NK-92 treated with Interleukin-12 subunit alpha and Interleukin-12 subunit beta, amount 100 ng/mL, for 24 hours (cell line): ENCODE results near the gene ST6GALNAC3.
"Not testable (repeated sequence)": the region's sequence is repeated elsewhere in the genome, so short reads cannot be mapped to it uniquely, and the experiment has no call there.

Source experiments
- DNase-seq: peaks from one replicate; lab custom pipeline; 2025; lab: John Stamatoyannopoulos, UW

The ST6GALNAC3 gene

GRCh38 chr1:76106719-76107235 is 32.2 kb downstream of the ST6GALNAC3 start:
- no peak for DNase-seq

- DNase-seq = no peak
These were observed 34.9 kb downstream of the ST6GALNAC3 start for GRCh38 chr1:76109404-76109803.

- no peak for DNase-seq
These were observed 35.5 kb downstream of the ST6GALNAC3 start for GRCh38 chr1:76109901-76110560.

- DNase-seq = no peak
These were observed 36.1 kb downstream of the ST6GALNAC3 start for GRCh38 chr1:76110666-76111065.

- DNase-seq = not testable (repeated sequence)
These were observed 37.8 kb downstream of the ST6GALNAC3 start for GRCh38 chr1:76112321-76112720.

GRCh38 chr1:76113446-76113845 is 38.9 kb downstream of the ST6GALNAC3 start:
- no peak for DNase-seq

GRCh38 chr1:76115171-76115570 is 40.6 kb downstream of the ST6GALNAC3 start:
- DNase-seq = no peak

- no peak for DNase-seq
These were observed 47.3 kb downstream of the ST6GALNAC3 start for GRCh38 chr1:76121850-76122249.

- DNase-seq = no peak
These were observed 47.7 kb downstream of the ST6GALNAC3 start for GRCh38 chr1:76122271-76122670.

GRCh38 chr1:76123411-76124064 is 49.0 kb downstream of the ST6GALNAC3 start:
- not testable (repeated sequence) for DNase-seq

GRCh38 chr1:76124196-76124595 is 49.6 kb downstream of the ST6GALNAC3 start:
- no peak for DNase-seq

- DNase-seq = no peak
These were observed 51.1 kb downstream of the ST6GALNAC3 start for GRCh38 chr1:76125473-76126219.

GRCh38 chr1:76128096-76128495 is 53.5 kb downstream of the ST6GALNAC3 start:
- no peak for DNase-seq

GRCh38 chr1:76129731-76130130 is 55.2 kb downstream of the ST6GALNAC3 start:
- no peak for DNase-seq

GRCh38 chr1:76130992-76131391 is 56.4 kb downstream of the ST6GALNAC3 start:
- no peak for DNase-seq

GRCh38 chr1:76133977-76134376 is 59.4 kb downstream of the ST6GALNAC3 start:
- no peak for DNase-seq

GRCh38 chr1:76135835-76136234 is 61.3 kb downstream of the ST6GALNAC3 start:
- DNase-seq = no peak

GRCh38 chr1:76136894-76137293 is 62.3 kb downstream of the ST6GALNAC3 start:
- no peak for DNase-seq

- no peak for DNase-seq
These were observed 63.2 kb downstream of the ST6GALNAC3 start for GRCh38 chr1:76137746-76138145.

- no peak for DNase-seq
These were observed 63.7 kb downstream of the ST6GALNAC3 start for GRCh38 chr1:76138217-76138616.

- no peak for DNase-seq
These were observed 65.7 kb downstream of the ST6GALNAC3 start for GRCh38 chr1:76140227-76140626.

- no peak for DNase-seq
These were observed 67.4 kb downstream of the ST6GALNAC3 start for GRCh38 chr1:76141929-76142328.
